ENCODE data around the gene MTNR1B. TPM values are rescaled to one million over a fixed set of nuclear protein-coding genes. Genes with fewer than 3 reads are reported as not detected.

The MTNR1B gene
- not detected for total RNA-seq

- no peak for DNase-seq (ENCODE audit: low spot score in 2 of 2)
- intact Hi-C loops (cut with DNase I; ENCODE audit: low total_unique reads): no loop called here
- WGBS, 2 donors: 12 to 21% methylated on average over 52 to 56 of the region's 58 CpGs
- no peak for TF ChIP-seq POLR2A (IDR thresholded peaks at IDR 0.05)
- TF ChIP-seq, protein P1, sequence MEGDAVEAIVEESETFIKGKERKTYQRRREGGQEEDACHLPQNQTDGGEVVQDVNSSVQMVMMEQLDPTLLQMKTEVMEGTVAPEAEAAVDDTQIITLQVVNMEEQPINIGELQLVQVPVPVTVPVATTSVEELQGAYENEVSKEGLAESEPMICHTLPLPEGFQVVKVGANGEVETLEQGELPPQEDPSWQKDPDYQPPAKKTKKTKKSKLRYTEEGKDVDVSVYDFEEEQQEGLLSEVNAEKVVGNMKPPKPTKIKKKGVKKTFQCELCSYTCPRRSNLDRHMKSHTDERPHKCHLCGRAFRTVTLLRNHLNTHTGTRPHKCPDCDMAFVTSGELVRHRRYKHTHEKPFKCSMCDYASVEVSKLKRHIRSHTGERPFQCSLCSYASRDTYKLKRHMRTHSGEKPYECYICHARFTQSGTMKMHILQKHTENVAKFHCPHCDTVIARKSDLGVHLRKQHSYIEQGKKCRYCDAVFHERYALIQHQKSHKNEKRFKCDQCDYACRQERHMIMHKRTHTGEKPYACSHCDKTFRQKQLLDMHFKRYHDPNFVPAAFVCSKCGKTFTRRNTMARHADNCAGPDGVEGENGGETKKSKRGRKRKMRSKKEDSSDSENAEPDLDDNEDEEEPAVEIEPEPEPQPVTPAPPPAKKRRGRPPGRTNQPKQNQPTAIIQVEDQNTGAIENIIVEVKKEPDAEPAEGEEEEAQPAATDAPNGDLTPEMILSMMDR (IDR thresholded peaks at IDR 0.05): no peak
- H3K4me3 ChIP-seq (ENCODE audit: low read depth, poor library complexity, severe bottlenecking): no peak within 1 kb of the TSS
Observed at GRCh38 chr11:92969634-92970347, at the start of gene MTNR1B. TSS of gene MTNR1B (plus strand) at chr11:92969651. CDS start at chr11:92969726, 75 bp downstream.

- 13 to 23% methylated on average over 2 of the region's 2 CpGs for WGBS, 2 donors
- TF ChIP-seq, protein P1 (IDR thresholded peaks at IDR 0.05): no peak
- no peak for TF ChIP-seq POLR2A (IDR thresholded peaks at IDR 0.05)
- no peak overlapping the region for H3K4me3 ChIP-seq (ENCODE audit: low read depth, poor library complexity, severe bottlenecking)
- DNase-seq (ENCODE audit: low spot score in 2 of 2): no peak
- intact Hi-C loops (cut with DNase I; ENCODE audit: low total_unique reads): no loop called here
Observed at GRCh38 chr11:92920331-92920730, 49.1 kb upstream of the MTNR1B start.

GRCh38 chr11:92922731-92923130 lies 46.7 kb upstream of the MTNR1B start:
- no peak for DNase-seq (ENCODE audit: low spot score in 2 of 2)
- TF ChIP-seq, protein P1 (IDR thresholded peaks at IDR 0.05): no peak
- no peak for TF ChIP-seq POLR2A (IDR thresholded peaks at IDR 0.05)
- whole genome bisulfite sequencing, 2 donors: 45 to 50% methylated on average over 1 of the region's 1 CpG
- intact Hi-C loops (cut with DNase I; ENCODE audit: low total_unique reads): no loop called here
- no peak overlapping the region for H3K4me3 ChIP-seq (ENCODE audit: low read depth, poor library complexity, severe bottlenecking)

DNA sequence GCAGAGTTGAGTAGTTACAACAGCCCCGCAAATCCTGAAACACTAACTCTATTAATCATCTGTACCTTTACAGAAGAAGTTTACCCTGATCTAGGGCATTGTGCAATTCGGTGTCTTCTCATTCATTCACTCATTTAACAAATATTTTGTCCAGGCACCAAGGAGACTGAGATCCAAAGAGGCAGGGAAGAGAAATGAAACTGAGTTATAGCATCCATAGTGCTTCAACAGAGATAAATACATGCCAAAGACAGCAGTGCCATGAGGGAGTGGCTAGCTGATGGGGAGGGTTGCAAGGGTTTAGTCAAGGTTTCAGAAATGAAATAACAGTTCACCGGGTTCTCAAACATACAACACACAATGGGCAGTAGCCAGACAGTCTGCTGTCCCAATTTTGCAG lies 40.2 kb upstream of the MTNR1B start:
- TF ChIP-seq POLR2A (IDR thresholded peaks at IDR 0.05): no peak
- TF ChIP-seq, protein P1 (IDR thresholded peaks at IDR 0.05): no peak

GRCh38 chr11:92929653-92930052 lies 39.8 kb upstream of the MTNR1B start:
- DNase-seq (ENCODE audit: low spot score in 2 of 2): no peak
- TF ChIP-seq, protein P1 (IDR thresholded peaks at IDR 0.05): no peak
- no peak for TF ChIP-seq POLR2A (IDR thresholded peaks at IDR 0.05)
- intact Hi-C loops (cut with DNase I; ENCODE audit: low total_unique reads): no loop called here
- whole genome bisulfite sequencing, 2 donors: 94 to 96% methylated on average over 11 of the region's 11 CpGs
- H3K4me3 ChIP-seq (ENCODE audit: low read depth, poor library complexity, severe bottlenecking): no peak overlapping the region

More for the DNA sequence above, 40.2 kb upstream of the MTNR1B start:
- intact Hi-C loops (cut with DNase I; ENCODE audit: low total_unique reads): no loop called here
- no peak for DNase-seq (ENCODE audit: low spot score in 2 of 2)
- WGBS, 2 donors: 73 to 91% methylated on average over 3 of the region's 3 CpGs
- no peak overlapping the region for H3K4me3 ChIP-seq (ENCODE audit: low read depth, poor library complexity, severe bottlenecking)

Data from lower leg skin (tissue), 4 donors.